Panc1 (cell line): Measurements from ENCODE around the gene LAYN. TPM values are rescaled to one million over a fixed set of nuclear protein-coding genes. Genes with fewer than 3 reads are reported as not detected.

Experiments used
- ATAC-seq: fragments of 200-7000 bp; cut with Tn5 transposase; 2 replicates; pipeline ENCODE4 v1.9.1; 2020; ENCODE audit warnings: mild to moderate bottlenecking, moderate library complexity
- BruUV-seq: library from RNA; stranded (reverse); fragments of 400-500 nt; replicated peaks from 2 replicates; lab custom pipeline; 2021; lab: Mats Ljungman, UMichigan
- CTCF ChIA-PET: fragments of 300-600 bp; sonication (Branson Sonifier 250); formaldehyde crosslinking; loops from one replicate; lab custom pipeline; 2022; ENCODE audit warnings: antibody characterized with exemption; lab: Charles Lee
- POLR2A ChIA-PET: fragments of 300-600 bp; sonication (Branson Sonifier 250); formaldehyde crosslinking; loops from one replicate; lab custom pipeline; 2022; ENCODE audit warnings: antibody characterized with exemption; lab: Charles Lee
- DNase-seq: peaks from one replicate; pipeline ENCODE4 v3.0.0-alpha.2; 2010; ENCODE audit warnings: low read depth, low spot score
- H3K27ac ChIP-seq: 2 replicates; pipeline ENCODE4 v1.5.1; 2011; ENCODE audit warnings: mild to moderate bottlenecking, low read length, inconsistent platforms
- H3K27me3 ChIP-seq: fragments of 200-500 bp; sonication (Bioruptor generic); 2 replicates; pipeline ENCODE4 v1.6.0; 2014; ENCODE audit warnings: low read length, inconsistent platforms; ENCODE audit not compliant: control insufficient read depth, insufficient read depth
- H3K36me3 ChIP-seq: fragments of 200-500 bp; sonication (Bioruptor generic); 2 replicates; pipeline ENCODE4 v1.5.1; 2014; ENCODE audit warnings: inconsistent platforms, mild to moderate bottlenecking, low read length, moderate library complexity; ENCODE audit not compliant: control insufficient read depth, insufficient read depth
- H3K4me1 ChIP-seq: 2 replicates; pipeline ENCODE4 v1.5.1; 2011; ENCODE audit warnings: inconsistent platforms, mild to moderate bottlenecking, low read length, moderate library complexity; ENCODE audit not compliant: control insufficient read depth, insufficient read depth
- H3K4me3 ChIP-seq, 2 experiments: 2 replicates each; pipeline ENCODE4 v1.5.1; 2011 to 2012; ENCODE audit warnings: low read depth in 2 of 2, low read length in 2 of 2, mild to moderate bottlenecking in 2 of 2, inconsistent platforms in 1 of 2, moderate library complexity in 1 of 2
- H3K9me3 ChIP-seq: fragments of 200-500 bp; sonication (Bioruptor generic); 2 replicates; pipeline ENCODE4 v1.5.1; 2014; ENCODE audit warnings: low read depth, mild to moderate bottlenecking, inconsistent platforms, low read length, moderate library complexity; ENCODE audit not compliant: control insufficient read depth, insufficient read depth
- CTCF ChIP-seq: fragments of 450-650 bp; IDR thresholded peaks from 2 replicates; pipeline ENCODE4 v1.5.1; 2017; ENCODE audit warnings: mild to moderate bottlenecking
- POLR2AphosphoS5 ChIP-seq: IDR thresholded peaks from 2 replicates; pipeline ENCODE4 v1.6.1; 2012; ENCODE audit warnings: mild to moderate bottlenecking, low read depth, low read length, moderate library complexity
- REST ChIP-seq, 2 experiments: IDR thresholded peaks; 2 replicates each; pipeline ENCODE4 v1.6.1; 2011 to 2012; ENCODE audit warnings: low read depth in 2 of 2, control low read depth in 1 of 2, low read length in 1 of 2, mild to moderate bottlenecking in 1 of 2, moderate library complexity in 1 of 2; ENCODE audit not compliant: insufficient read depth in 1 of 2
- SIN3A ChIP-seq: IDR thresholded peaks from 2 replicates; pipeline ENCODE4 v1.6.1; 2012; ENCODE audit warnings: low read depth, mild to moderate bottlenecking, low read length, moderate library complexity, borderline replicate concordance; ENCODE audit not compliant: insufficient read depth
- TCF7L2 ChIP-seq: IDR thresholded peaks from 2 replicates; pipeline ENCODE4 v1.6.1; 2011; ENCODE audit warnings: mild to moderate bottlenecking, low read depth, low read length, inconsistent platforms
- in situ Hi-C: cut with HindIII; loops from 2 replicates; pipeline ENCODE4 v1.10.0; 2016; ENCODE audit warnings: low sequenced_read_pairs, low pct_unique_long_range_greater_than_20kb
- intact Hi-C: fragments of 100-400 bp; cut with micrococcal nuclease; formaldehyde crosslinking; loops from one replicate; pipeline ENCODE4 v1.10.0; 2022; ENCODE audit not compliant: unreplicated experiment
- total RNA-seq: library from RNA; stranded (reverse); gene quantifications from one replicate; pipeline ENCODE4 v1.2.1, GENCODE V29; 2021; ENCODE audit not compliant: unreplicated experiment

The LAYN gene
- total RNA-seq, 1 experiment from 2014 or later = 3.6 TPM

- Histone ChIP-seq H3K27me3 (no peaks in the 10 kb centered on the region; the same call in none of the 2 replicates), H3K9me3 (no peaks in the 10 kb centered on the region), H3K4me3 (no peak overlapping the region), H3K27ac (no peak overlapping the region), H3K36me3 (no peaks in the 10 kb centered on the region), H3K4me1 (peaks cover 4% of the 10 kb centered on the region; the same call in 1 of the 2 replicates)
- TF ChIP-seq CTCF = no peak
- TF ChIP-seq REST (IDR thresholded peaks at IDR 0.05; ENCODE audit: insufficient read depth in 1 of 2, low read depth in 2 of 2, low read length in 1 of 2) = no peak
- TF ChIP-seq TCF7L2 = no peak
- TF ChIP-seq SIN3A = no peak
- no peak for TF ChIP-seq POLR2AphosphoS5
- intact Hi-C loops = no loop called here
- BruUV-seq = no TSS peak
- in situ Hi-C loops = no loop called here
- DNase-seq (no peak), ATAC-seq (peak; percentile 95)
- POLR2A ChIA-PET = interaction anchor here (0.5 kb wide), 1 partner anchor 258 kb away, joined by 3 read pairs; no protein-coding TSS in a partner anchor
- CTCF ChIA-PET = no interaction called here
Measured at GRCh38 chr11:111531687-111532364, 8.7 kb upstream of the LAYN start.

GRCh38 chr11:111532365-111532709 lies 8.2 kb upstream of the LAYN start:
- TF ChIP-seq SIN3A (no peak), CTCF (no peak), POLR2AphosphoS5 (no peak), REST (IDR thresholded peaks at IDR 0.05; ENCODE audit: insufficient read depth in 1 of 2, low read depth in 2 of 2, low read length in 1 of 2) (no peak), TCF7L2 (no peak)
- ChIA-PET POLR2A (no interaction called here), CTCF (no interaction called here)
- Histone ChIP-seq H3K4me3 (no peak overlapping the region), H3K36me3 (no peaks in the 10 kb centered on the region), H3K4me1 (peaks cover 4% of the 10 kb centered on the region; the same call in 1 of the 2 replicates), H3K27me3 (peaks cover 2% of the 10 kb centered on the region), H3K27ac (no peak overlapping the region), H3K9me3 (no peaks in the 10 kb centered on the region)
- ATAC-seq (peak; percentile 12; the same call in 1 of the 2 replicates), DNase-seq (no peak)
- BruUV-seq = no TSS peak
- in situ Hi-C loops = no loop called here
- intact Hi-C loops = no loop called here
